GM12878 (cell line): ENCODE results near the gene CARD10.

Experiments
- CEBPB ChIP-seq, 2 experiments: fragments of 150-350 bp in 1 of 2; IDR thresholded peaks; 2 replicates each; pipeline ENCODE4 v1.6.1; 2012 to 2014; ENCODE audit warnings: low read depth in 2 of 2, low read length in 2 of 2, borderline replicate concordance in 1 of 2, inconsistent platforms in 1 of 2
- MXI1 ChIP-seq: fragments of 150-350 bp; IDR thresholded peaks from 2 replicates; pipeline ENCODE4 v1.6.1; 2011; ENCODE audit warnings: low read depth, mild to moderate bottlenecking, inconsistent platforms, low read length, improper control_type of control experiment
- PAX8 ChIP-seq: fragments of 450-650 bp; IDR thresholded peaks from 2 replicates; pipeline ENCODE4 v1.6.1; 2017; ENCODE audit warnings: mild to moderate bottlenecking, moderate library complexity
- POLR2A ChIP-seq: IDR thresholded peaks from 2 replicates; pipeline ENCODE4 v1.6.1; 2011; ENCODE audit warnings: low read depth, mild to moderate bottlenecking, low read length
- RFX5 ChIP-seq: IDR thresholded peaks from 2 replicates; pipeline ENCODE4 v1.6.1; 2011; ENCODE audit warnings: low read depth, low read length, improper control_type of control experiment
- TF ChIP-seq, protein P1 (sequence below), 3 experiments: IDR thresholded peaks in 2 of 3; conservative IDR thresholded peaks in 1 of 3; 2 replicates each; pipeline ENCODE4 v1.5.1; 2011; ENCODE audit warnings: low read depth in 3 of 3, low read length in 3 of 3, mild to moderate bottlenecking in 3 of 3, control low read depth in 2 of 3, moderate library complexity in 2 of 3, inconsistent platforms in 1 of 3, mixed read lengths in 1 of 3; ENCODE audit not compliant: control insufficient read depth in 2 of 3, insufficient read depth in 1 of 3; ENCODE audit errors: extremely low read depth in 1 of 3

- TF ChIP-seq, protein P1, sequence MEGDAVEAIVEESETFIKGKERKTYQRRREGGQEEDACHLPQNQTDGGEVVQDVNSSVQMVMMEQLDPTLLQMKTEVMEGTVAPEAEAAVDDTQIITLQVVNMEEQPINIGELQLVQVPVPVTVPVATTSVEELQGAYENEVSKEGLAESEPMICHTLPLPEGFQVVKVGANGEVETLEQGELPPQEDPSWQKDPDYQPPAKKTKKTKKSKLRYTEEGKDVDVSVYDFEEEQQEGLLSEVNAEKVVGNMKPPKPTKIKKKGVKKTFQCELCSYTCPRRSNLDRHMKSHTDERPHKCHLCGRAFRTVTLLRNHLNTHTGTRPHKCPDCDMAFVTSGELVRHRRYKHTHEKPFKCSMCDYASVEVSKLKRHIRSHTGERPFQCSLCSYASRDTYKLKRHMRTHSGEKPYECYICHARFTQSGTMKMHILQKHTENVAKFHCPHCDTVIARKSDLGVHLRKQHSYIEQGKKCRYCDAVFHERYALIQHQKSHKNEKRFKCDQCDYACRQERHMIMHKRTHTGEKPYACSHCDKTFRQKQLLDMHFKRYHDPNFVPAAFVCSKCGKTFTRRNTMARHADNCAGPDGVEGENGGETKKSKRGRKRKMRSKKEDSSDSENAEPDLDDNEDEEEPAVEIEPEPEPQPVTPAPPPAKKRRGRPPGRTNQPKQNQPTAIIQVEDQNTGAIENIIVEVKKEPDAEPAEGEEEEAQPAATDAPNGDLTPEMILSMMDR (IDR thresholded peaks at IDR 0.05 in 2 of 3, conservative IDR thresholded peaks at IDR 0.05 in 1 of 3; ENCODE audit: control insufficient read depth in 2 of 3, extremely low read depth in 1 of 3, insufficient read depth in 1 of 3, low read depth in 3 of 3, low read length in 3 of 3): no peak
- TF ChIP-seq POLR2A (no peak), RFX5 (no peak), PAX8 (no peak), CEBPB (IDR thresholded peaks at IDR 0.05; ENCODE audit: borderline replicate concordance in 1 of 2, low read depth in 2 of 2, low read length in 2 of 2) (no peak), MXI1 (no peak)
Measured at GRCh38 chr22:37525073-37525745, 6.0 kb upstream of the CARD10 start.
